Peyer's patch (tissue), 4 donors: Measurements from ENCODE around the gene MYOF. TPM values are rescaled to one million over a fixed set of nuclear protein-coding genes. Genes with fewer than 3 reads are reported as not detected.

Experiments
- DNase-seq, 3 donors: peaks; one replicate each; pipeline ENCODE4 v3.0.0-alpha.2; 2017 to 2019
- H3K27ac ChIP-seq, 4 donors: fragments of 200-600 bp; sonication (generic); one replicate each; pipeline ENCODE4 v1.5.1; 2016 to 2019
- H3K27me3 ChIP-seq, 2 donors: fragments of 200-600 bp; sonication (generic); one replicate each; pipeline ENCODE4 v1.5.1; 2019
- H3K36me3 ChIP-seq, 3 donors: fragments of 200-600 bp; sonication (generic); one replicate each; pipeline ENCODE4 v1.5.1; 2016 to 2019
- H3K4me1 ChIP-seq, 4 donors: fragments of 200-600 bp; sonication (generic); one replicate each; pipeline ENCODE4 v1.5.1; 2016 to 2019
- H3K4me3 ChIP-seq, 4 donors: fragments of 200-600 bp; sonication (generic); 1 replicate in 3 of 4; 2 replicates in 1 of 4; pipeline ENCODE4 v1.5.1; 2016 to 2019; ENCODE audit warnings: mild to moderate bottlenecking in 1 of 4
- H3K9me3 ChIP-seq, 4 donors: fragments of 200-600 bp; sonication (generic); one replicate each; pipeline ENCODE4 v1.5.1; 2016 to 2019; ENCODE audit warnings: mild to moderate bottlenecking in 1 of 4
- CTCF ChIP-seq, 6 experiments: fragments of 450-650 bp in 4 of 6; fragments of 200-600 bp in 2 of 6; sonication (generic) in 1 of 6; IDR thresholded peaks; one replicate each; pipeline ENCODE4 v1.5.1; 2017 to 2019; ENCODE audit warnings: antibody characterized with exemption in 6 of 6, mild to moderate bottlenecking in 3 of 6, moderate library complexity in 1 of 6
- POLR2A ChIP-seq, 2 donors: fragments of 450-650 bp; IDR thresholded peaks; one replicate each; pipeline ENCODE4 v1.5.1; 2017; ENCODE audit warnings: antibody characterized with exemption in 2 of 2, mild to moderate bottlenecking in 2 of 2, moderate library complexity in 2 of 2
- total RNA-seq, 4 donors: library from RNA; depleted of rRNA; stranded (reverse); fragments of >200 nt; gene quantifications; one replicate each; pipeline ENCODE4 v1.1.0, GENCODE V29; 2016

MYOF gene
- total RNA-seq, 4 donors from 2014 or later = 15.1 to 52.8 (median 24.4) TPM

- no peak for DNase-seq
- peak overlapping the region in 1 of 4 donors; percentile 76 for H3K27ac ChIP-seq
- H3K27me3 ChIP-seq = no peaks in the 10 kb centered on the region
- H3K36me3 ChIP-seq = peaks cover 0 to 15% (median 0%) of the 10 kb centered on the region in 3 donors
- TF ChIP-seq POLR2A (IDR thresholded peaks at IDR 0.05) (no peak), CTCF (IDR thresholded peaks at IDR 0.05) (no peak)
- H3K4me3 ChIP-seq = no peak overlapping the region
- peaks cover 0 to 8% (median 0%) of the 10 kb centered on the region in 4 donors for H3K4me1 ChIP-seq
- no peaks in the 10 kb centered on the region for H3K9me3 ChIP-seq
Measured at GRCh38 chr10:93378039-93378438, 104.1 kb downstream of the MYOF start.

- peaks cover 0 to 21% (median 0%) of the 10 kb centered on the region in 3 donors for H3K36me3 ChIP-seq
- H3K27me3 ChIP-seq = no peaks in the 10 kb centered on the region
- H3K27ac ChIP-seq = peak overlapping the region in 2 of 4 donors; percentile 62 to 76
- no peaks in the 10 kb centered on the region for H3K9me3 ChIP-seq
- DNase-seq = peak in 1 of 3 donors; percentile 65
- TF ChIP-seq CTCF (IDR thresholded peaks at IDR 0.05) = peak; percentile 74 to 99 (median 95)
- TF ChIP-seq POLR2A (IDR thresholded peaks at IDR 0.05) = no peak
- peaks cover 0 to 8% (median 0%) of the 10 kb centered on the region in 4 donors for H3K4me1 ChIP-seq
- H3K4me3 ChIP-seq = no peak overlapping the region
Measured at GRCh38 chr10:93376372-93377293, 105.5 kb downstream of the MYOF start.

- Histone ChIP-seq H3K27ac (no peak overlapping the region), H3K4me3 (no peak overlapping the region), H3K36me3 (peaks cover 0 to 27% (median 0%) of the 10 kb centered on the region in 3 donors), H3K4me1 (no peaks in the 10 kb centered on the region), H3K9me3 (no peaks in the 10 kb centered on the region), H3K27me3 (no peaks in the 10 kb centered on the region)
- TF ChIP-seq CTCF (IDR thresholded peaks at IDR 0.05) = no peak
- no peak for TF ChIP-seq POLR2A (IDR thresholded peaks at IDR 0.05)
- no peak for DNase-seq
Measured at GRCh38 chr10:93370961-93371360, 111.2 kb downstream of the MYOF start.

- Histone ChIP-seq H3K27me3 (no peaks in the 10 kb centered on the region), H3K4me1 (no peaks in the 10 kb centered on the region), H3K27ac (no peak overlapping the region), H3K4me3 (no peak overlapping the region), H3K36me3 (peaks cover 0 to 23% (median 0%) of the 10 kb centered on the region in 3 donors), H3K9me3 (no peaks in the 10 kb centered on the region)
- TF ChIP-seq CTCF (IDR thresholded peaks at IDR 0.05) (no peak), POLR2A (IDR thresholded peaks at IDR 0.05) (no peak)
- no peak for DNase-seq
Measured at GRCh38 chr10:93369588-93370164, 112.5 kb downstream of the MYOF start.

- Histone ChIP-seq H3K9me3 (no peaks in the 10 kb centered on the region), H3K36me3 (peaks cover 0 to 20% (median 0%) of the 10 kb centered on the region in 3 donors), H3K4me3 (no peak overlapping the region), H3K27me3 (no peaks in the 10 kb centered on the region), H3K4me1 (no peaks in the 10 kb centered on the region), H3K27ac (no peak overlapping the region)
- TF ChIP-seq CTCF (IDR thresholded peaks at IDR 0.05) = no peak
- TF ChIP-seq POLR2A (IDR thresholded peaks at IDR 0.05) = no peak
- DNase-seq = no peak
Measured at GRCh38 chr10:93368210-93368609, 113.9 kb downstream of the MYOF start.
